DMS79 treated with DMSO at 0.1 percent for 48 hours (cell line): ENCODE data around the gene RBM3.

Experiments used
- DNase-seq: peaks from one replicate; lab custom pipeline; 2025; lab: John Stamatoyannopoulos, UW

RBM3 gene

DNA sequence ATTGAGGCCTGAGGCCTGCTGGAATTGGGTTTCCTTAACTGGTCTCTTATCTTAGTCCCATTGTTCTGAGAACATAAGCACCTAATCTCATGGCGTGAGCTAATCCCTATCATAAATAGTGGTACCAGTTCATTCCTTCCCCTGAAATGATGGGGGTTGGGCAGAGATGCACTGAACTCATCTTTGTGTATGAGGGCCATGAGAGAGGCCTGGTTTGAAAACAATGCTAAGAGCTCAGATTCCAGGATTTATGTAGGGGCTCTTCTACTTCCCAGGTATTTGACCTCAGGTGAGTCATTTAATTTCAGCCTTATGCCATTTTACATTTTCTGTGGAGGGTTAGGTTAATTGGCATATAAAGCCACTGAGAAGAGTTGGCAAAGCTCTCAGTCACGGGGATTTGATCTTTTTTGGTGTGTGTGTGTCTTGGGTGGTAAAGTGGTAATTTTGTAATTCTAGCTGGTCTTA lies 4.4 kb downstream of the RBM3 start:
- DNase-seq, result no peak

DNA sequence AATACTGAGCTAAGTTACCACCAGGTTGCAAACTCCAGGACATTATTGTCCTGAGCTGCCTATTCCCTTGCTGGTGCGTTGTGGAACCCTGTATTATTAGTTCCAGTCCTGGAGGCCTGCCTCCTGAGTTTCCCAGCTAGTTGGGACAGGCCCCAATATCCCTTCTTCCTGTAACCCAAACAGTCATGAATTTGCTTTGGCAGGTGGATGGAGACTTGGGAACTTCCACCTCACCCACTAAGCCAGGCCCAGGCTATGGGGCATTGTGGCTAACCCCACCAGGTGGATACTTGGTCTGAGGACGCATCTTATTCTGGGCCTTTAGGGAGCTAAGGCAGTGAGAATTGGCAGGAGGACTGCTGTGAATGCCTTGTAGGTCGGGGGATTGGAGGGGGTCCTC lies 5.0 kb downstream of the RBM3 start:
- no peak for DNase-seq

DNA sequence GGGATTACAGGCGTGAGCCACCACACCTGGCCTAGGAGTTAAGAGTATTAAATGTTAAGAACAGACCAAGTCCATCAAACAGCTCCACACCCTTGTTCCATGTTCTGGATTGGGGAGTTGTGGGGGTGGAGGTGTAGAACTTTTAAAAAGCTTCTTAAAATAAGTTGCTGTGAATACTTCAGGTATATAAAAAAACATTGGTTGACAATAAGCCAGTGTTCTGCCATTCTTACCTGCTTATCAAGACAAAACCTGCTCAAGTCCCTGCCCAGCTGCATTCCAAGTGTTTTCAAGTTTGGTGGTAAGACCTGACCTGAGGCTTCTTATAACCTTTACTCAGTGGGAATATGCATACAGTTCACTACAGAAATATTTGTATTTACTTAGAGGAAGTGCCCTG lies 6.4 kb downstream of the RBM3 start:
- no peak for DNase-seq

DNA sequence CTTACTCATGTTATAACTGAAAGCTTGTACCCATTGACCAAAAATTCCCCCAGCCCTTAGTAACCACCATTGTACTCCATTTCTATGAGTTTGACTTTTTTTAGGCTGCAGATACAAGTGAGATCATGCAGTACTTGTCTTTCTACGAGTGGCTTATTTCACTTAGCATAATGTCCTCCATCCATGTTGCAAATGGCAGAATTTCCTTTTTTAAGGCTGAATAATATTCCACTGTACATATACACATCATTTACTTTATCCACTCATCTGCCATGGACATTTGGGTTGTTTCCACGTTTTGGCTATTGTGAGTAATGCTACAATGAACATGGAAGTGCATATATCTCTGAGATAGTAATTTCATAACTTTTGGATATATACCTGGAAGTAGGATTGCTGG lies 10.4 kb downstream of the RBM3 start:
- DNase-seq, result no peak

DNA sequence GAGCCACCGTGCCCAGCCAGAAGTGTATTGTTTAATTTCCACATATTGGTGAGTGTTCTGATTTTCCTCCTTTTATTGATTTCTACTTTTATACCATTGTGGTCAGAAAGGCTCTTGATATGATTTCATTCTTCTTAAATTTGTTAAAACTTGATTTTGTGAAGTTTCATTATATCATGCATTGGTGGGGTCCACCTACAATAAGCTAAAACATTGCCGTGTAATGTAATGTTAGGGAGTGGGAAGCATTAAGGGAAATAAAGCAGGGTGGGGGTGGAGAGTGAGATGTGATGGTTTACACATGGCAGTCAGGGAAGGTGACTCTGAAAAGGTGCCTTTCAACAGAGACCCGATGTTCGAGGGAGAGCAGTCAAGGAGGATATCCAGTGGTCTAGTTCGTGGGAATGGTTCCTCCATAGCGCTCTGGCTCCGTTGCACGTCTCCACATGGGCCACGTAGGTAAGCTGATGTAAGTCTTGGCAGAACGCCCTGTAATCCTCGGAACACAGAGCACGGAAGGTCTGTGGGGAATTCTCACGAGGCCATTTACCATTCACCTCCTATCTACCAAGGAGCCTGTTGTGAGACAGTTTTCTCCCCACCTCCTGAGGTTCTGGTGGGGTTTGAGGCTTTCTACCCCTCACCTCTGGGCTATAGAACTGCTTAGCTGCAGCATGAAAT lies 15.3 kb downstream of the RBM3 start:
- peak; percentile 49 for DNase-seq

DNA sequence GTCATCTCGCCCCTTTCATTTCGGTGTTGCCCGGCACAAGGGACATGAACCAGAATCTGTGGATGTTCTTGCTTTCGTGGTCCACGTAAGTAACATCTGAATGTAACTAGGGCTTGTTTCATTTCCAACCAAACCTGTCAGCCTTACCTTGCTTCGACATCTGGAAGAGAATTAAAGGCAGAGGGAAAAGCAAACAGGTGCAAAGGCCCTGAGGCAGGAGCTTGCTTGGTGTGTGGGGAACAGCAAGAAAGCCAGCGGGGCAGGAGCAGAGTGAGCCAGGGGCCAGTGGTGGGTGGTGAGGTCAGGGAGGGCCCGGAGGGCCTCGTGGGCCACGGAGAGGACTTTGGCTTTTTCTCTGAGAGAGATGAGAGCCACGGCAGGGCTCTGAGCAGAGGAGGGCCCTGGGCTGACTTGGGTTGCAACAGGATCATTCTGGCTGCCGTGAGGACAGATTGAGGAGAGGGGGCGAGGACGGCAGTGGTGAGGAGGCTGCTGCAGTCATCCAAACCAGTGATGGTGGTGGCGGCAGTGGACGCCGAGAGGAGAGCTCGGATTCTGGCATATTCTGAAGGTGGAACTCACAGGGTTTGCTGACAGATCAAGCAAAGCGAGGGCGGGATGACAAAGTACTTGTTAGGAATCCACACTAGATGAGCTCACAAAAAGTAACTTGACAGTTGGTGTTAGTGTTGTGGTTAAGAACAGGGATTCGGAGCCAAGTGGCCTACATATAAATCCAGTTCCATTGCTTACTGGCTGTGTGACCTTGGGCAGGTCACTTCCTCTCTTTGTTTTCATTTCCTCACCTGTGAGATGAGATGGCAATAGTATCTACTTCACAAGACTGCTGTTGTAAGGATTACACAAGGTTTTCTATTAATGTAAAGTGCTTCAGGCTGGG lies 16.2 kb downstream of the RBM3 start:
- DNase-seq, result no peak

DNA sequence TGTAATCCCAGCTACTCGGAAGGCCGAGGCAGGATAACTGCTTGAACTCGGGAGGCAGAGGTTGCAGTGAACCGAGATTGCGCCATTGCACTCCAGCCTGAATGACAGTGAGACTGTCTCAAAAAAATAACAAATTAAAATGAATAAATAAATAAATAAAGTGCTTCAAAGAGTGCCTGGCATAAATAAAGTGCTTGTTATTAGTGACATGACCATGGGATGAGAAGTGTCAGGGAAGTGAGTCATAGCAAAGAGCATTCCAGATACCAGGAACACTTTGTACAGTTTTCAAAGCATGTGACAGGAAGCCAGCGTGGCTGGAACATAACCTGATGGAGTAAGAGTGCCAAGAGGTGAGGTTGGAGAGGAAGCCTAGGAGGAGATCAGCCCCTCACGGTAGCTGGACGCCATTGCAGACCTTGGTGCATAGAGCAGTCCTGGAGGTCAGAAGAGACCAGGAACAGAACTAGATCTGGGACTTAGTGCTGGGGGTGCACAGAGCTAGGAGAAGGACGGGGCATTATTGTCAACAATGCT lies 17.0 kb downstream of the RBM3 start:
- no peak for DNase-seq

DNA sequence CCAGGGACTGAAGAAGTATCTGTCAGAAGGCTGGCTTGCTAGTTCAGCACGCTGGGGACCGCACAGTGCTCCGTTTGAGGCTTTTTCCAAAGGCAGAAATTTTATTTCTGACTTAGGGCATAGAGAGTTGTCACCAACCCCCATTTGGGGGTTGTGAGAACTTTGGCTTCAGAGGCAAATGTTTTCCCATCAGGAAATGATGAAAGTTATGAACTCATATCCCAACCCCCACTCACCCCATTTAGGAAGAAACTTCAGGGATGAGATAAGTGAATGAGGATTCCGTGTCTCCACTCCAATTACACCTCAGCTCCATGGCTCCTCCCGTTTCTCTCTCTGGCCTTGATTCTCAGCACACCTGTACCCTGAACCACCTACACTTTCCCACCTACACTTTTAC lies 18.7 kb downstream of the RBM3 start:
- DNase-seq, result no peak

DNA sequence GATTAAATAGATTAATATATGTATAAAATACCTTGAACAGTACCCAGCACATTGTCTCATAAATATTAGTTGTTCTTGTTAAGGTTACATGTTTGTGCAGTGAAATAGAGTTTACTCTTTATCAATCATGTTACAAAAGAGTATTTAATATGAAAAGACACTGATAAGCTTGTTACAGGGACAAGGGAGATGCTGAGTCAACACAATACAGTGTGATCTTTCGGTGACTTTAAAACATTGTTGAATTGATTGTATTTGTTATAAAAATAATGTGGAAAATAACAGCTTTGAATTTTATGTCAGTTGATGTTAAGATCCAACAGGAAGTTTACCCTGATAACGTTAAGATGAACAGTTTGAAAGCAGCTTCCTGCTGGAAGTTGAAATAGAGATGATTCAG lies 21.6 kb downstream of the RBM3 start:
- no peak for DNase-seq

DNA sequence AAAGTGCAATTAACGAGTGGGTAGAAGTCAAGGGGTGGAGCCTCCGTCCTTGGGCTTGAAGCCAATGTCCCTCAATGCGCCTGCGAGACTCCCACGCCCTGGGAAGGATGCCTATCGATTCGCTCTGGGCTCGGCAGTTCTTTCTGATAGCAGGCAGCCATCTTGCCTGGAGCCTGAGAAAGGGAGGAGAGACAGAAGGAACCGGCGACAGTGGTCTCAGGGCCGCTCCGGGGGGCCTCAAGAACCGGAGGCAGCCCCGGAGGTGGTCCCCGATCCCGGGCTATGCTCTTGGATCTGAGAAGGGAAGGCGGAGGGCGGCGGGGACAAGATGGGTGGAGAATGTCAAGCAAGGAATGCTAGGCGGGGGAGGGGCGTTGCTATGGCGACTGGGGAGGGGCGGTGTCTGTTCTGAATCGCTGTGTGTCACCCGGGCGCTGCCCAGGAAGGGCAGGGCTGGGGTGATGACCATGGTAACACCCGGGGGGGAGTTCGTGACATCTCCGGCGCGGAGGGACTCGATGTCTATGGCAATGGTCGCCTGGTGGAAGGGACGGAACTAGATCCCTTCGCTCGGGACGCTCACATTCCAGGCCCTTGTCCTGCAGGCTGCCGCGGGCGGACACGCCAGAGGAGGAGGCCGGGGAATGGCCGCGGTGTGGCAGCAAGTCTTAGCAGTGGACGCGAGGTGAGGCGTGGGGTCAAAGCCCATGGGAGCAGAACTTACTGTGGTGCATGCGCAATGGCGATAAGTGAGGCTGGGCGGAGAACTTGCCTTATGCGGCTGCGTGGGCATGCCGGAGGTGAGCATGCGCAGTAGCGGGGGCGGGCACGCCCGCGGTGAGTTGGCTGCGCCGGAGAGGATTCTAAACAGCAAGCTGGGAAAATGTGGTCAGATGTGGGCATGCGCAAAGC lies 23.3 kb downstream of the RBM3 start, which contains the start of gene WDR13:
Gene WDR13, plus strand, starts transcription at position 140 of the 912 bp plus-strand sequence. Its CDS starts 505 bp downstream, at position 645.
- peak; percentile 79 for DNase-seq

DNA sequence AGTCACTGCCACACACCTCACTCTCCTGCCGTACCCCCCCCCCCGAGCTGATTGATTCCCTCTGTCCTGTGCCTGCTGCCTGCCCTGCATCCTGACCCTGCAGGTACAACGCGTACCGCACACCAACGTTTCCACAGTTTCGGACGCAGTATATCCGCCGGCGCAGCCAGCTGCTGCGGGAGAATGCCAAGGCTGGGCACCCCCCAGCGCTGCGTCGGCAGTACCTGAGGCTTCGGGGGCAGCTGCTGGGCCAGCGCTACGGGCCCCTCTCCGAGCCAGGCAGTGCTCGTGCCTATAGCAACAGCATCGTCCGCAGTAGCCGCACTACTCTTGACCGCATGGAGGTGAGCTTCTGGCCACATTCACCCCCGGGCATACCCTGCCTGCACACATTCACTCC lies 24.3 kb downstream of the RBM3 start:
- no peak for DNase-seq

DNA sequence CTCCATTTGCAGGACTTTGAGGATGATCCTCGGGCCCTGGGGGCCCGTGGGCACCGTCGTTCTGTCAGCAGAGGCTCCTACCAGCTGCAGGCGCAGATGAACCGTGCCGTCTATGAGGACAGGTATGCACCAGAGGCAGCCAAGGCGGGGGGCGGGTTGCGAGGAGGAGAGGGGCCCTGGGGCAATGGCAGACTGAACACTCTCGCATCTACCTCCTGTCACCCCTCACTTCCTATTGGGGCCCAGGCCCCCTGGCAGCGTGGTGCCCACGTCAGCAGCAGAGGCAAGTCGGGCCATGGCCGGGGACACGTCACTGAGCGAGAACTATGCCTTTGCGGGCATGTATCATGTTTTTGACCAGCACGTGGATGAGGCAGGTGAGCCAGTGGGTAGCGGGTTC lies 25.1 kb downstream of the RBM3 start:
- DNase-seq, result no peak

DNA sequence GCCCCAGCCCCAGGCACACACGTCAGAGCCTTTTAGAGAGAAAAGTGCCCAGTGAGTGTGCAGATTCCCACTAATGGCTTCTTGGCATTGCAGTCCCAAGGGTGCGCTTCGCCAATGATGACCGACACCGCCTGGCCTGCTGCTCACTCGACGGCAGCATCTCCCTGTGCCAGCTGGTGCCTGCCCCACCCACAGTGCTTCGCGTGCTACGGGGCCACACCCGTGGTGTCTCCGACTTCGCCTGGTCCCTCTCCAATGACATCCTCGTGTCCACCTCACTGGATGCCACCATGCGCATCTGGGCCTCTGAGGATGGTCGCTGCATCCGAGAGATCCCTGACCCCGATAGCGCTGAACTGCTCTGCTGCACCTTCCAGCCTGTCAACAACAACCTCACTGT lies 25.9 kb downstream of the RBM3 start:
- no peak for DNase-seq

DNA sequence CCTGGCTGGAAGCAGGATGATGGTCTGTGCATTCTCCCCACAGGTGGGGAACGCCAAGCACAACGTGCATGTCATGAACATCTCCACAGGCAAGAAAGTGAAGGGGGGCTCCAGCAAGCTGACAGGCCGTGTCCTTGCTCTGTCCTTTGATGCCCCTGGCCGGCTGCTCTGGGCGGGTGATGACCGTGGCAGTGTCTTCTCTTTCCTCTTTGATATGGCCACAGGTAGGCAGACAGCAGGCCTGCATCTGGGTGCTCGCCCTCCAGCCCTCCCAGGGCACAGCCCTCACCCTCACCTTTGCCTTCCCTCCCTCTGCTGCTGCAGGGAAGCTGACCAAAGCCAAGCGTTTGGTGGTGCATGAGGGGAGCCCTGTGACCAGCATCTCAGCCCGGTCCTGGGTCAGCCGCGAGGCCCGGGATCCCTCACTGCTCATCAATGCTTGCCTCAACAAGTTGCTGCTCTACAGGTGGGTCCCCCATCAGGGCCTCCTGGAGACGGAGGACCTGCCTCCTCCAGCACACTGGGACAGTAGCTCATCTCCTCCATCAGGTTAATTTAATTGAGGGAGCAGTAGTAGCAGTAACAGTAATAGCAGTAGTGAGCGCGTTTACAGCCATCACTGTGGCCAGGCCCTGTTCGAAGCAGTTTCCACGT lies 27.6 kb downstream of the RBM3 start:
- DNase-seq, result no peak

DNA sequence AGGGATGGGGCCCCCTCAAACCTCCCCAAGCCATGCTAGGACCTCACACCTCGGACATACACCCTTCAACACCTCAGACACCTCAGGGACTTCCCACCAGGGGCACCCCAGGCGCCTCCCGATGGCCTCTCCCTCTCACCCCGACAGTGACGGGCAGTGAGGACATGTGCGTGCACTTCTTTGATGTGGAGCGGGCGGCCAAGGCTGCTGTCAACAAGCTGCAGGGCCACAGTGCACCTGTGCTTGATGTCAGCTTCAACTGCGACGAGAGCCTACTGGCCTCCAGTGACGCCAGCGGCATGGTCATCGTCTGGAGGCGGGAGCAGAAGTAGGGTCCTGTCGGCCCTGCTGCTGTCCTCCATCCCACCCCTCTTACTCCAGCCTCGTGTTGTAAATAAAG lies 30.4 kb downstream of the RBM3 start:
- no peak for DNase-seq

DNA sequence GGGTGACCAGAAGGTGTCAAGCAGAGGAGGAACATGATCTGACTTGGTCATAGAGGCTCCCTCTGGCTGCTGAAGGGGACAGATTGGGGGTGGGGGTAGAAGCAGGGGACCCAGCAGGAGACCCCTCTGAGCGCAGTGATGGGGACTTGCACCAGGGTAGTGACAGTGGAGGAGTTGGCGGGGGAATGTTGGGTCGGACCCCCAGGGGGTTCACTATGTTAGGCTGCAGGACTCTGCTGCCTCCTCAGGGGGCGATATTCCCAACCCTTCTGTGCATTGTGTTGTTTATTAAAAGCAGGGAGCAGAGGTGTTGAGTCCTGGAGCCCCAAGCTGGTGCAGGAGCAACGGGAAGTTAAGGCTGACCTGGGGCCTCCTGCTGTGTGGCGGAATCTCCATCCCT lies 31.8 kb downstream of the RBM3 start:
- DNase-seq, result no peak

DNA sequence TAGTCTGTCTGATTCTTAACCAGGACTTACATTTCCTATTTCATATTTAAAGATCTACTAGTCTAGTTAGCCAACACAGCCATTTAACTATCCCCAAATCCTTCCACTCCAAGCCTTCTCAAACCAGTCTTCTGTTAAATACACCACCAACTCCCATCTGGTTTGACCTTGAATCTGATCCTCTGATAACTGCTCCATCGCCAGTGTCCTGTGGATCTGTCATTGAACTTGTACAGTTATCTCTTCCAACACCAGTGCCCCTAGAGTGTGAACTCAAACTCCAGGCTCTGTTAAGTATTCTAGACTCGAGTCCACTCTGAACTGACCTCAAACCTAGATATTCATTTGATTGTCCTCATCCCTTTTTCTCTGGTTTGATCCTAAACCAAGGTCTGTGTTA lies 37.4 kb downstream of the RBM3 start:
- no peak for DNase-seq

DNA sequence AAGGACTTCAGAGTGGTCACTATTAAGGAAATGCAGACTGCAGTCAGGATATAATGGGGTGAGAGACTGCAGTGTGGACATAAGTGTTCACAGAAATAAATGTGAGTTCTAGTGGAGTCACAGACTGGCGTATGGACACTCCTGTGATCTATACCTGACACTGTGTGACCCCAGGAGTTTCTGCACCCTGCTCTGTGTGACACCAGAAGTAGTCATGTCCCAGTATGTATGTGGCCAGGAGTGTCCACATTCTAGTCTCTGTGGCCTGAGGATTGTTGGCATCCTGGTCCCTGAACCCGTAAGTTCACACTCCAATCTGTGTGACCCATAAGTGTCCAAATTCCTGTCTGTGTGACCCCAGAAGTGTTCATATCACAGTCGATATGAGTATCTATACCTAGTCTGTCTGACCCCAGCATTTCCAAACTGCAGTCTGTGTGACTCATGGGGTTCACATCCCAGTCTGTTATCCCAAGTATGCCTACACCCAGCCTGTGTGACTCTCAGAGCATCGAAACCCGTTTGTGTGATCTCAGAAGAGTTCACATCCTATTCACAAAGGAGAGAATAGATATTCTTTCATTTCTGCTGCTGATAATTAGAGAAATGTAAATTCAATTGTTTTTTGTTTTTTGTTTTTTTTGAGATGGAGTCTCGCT lies 39.3 kb downstream of the RBM3 start:
- no peak for DNase-seq

DNA sequence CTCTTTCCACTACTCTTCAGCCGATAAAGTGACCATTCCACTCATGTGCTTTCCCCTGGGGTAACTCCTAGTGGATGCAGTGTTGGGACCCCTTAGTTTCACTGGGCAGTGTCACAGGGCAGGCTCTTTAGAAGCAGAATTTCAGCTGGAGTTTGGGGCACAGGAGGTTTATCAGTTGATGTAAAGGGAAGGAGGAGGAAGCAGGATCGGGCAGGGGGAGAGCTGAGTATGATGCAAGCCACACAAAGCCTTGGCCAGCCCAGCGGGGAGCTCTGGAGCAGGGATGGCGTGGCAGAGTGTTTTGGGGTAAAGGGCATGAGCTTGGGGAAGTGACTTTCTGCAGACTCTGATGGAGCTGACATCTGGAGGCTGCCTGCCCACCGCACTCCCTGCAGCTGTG lies 42.3 kb downstream of the RBM3 start:
- no peak for DNase-seq

DNA sequence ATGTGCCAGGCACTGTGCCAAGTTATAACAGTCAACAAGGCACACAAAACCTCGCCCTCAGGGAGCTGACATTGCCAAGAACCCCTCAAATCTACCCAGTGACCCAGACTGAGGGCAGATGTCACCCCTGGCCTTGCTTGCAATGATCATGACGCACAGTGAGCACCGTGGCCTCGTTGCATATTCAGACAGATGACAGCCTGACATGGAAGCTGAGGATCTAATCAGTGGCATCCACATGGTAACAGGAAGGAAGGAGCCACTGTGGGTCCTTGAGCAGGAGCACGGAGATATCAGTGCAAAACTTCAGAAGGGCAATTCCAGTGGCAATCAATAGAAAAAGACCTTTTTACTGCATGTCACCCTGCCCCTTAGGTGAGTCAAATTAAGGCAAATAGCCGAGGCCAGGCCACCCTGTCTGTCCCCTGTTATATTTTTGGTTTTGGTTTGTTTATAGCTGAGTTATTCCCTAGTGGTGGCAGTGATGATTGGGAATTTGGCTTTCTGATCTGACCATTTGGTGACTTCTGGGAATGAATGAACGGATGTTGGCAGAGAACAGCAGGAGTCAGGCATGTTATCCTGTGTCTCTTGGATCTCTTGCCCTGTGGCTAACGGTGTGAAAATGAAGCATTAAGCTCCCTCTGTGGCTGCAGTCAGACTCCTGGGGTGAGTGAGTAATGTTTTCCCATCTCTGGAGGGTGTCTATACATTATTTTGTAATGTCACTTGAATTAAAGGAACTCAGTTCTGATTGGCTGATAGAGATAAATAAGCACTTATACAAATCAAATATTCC lies 43.5 kb downstream of the RBM3 start:
- no peak for DNase-seq
